Ammon's horn (tissue), 1 donor: ENCODE results near the gene TRIM66.

Source experiments
- DNase-seq: peaks from one replicate; pipeline ENCODE4 v3.0.0-alpha.2; 2016; ENCODE audit warnings: low spot score

The TRIM66 gene, protein sequence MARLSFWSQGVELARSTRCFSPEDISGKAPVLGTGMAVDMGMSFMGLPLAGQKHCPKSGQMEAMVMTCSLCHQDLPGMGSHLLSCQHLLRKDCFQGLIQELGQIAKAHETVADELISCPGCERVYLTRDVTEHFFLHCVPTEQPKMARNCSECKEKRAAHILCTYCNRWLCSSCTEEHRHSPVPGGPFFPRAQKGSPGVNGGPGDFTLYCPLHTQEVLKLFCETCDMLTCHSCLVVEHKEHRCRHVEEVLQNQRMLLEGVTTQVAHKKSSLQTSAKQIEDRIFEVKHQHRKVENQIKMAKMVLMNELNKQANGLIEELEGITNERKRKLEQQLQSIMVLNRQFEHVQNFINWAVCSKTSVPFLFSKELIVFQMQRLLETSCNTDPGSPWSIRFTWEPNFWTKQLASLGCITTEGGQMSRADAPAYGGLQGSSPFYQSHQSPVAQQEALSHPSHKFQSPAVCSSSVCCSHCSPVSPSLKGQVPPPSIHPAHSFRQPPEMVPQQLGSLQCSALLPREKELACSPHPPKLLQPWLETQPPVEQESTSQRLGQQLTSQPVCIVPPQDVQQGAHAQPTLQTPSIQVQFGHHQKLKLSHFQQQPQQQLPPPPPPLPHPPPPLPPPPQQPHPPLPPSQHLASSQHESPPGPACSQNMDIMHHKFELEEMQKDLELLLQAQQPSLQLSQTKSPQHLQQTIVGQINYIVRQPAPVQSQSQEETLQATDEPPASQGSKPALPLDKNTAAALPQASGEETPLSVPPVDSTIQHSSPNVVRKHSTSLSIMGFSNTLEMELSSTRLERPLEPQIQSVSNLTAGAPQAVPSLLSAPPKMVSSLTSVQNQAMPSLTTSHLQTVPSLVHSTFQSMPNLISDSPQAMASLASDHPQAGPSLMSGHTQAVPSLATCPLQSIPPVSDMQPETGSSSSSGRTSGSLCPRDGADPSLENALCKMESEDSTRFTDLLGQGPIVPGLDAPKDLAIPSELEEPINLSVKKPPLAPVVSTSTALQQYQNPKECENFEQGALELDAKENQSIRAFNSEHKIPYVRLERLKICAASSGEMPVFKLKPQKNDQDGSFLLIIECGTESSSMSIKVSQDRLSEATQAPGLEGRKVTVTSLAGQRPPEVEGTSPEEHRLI (N-terminal part only)

GRCh38 chr11:8682303-8683114 is at the start of gene TRIM66, which contains the start of gene RPL27A:
TSS of gene TRIM66 (minus strand) at chr11:8682665. CDS start at chr11:8672274, 10,391 bp downstream.
TSS of gene RPL27A (plus strand) at chr11:8682792. CDS start at chr11:8682814, 22 bp downstream.
- peak; percentile 97 for DNase-seq

DNA sequence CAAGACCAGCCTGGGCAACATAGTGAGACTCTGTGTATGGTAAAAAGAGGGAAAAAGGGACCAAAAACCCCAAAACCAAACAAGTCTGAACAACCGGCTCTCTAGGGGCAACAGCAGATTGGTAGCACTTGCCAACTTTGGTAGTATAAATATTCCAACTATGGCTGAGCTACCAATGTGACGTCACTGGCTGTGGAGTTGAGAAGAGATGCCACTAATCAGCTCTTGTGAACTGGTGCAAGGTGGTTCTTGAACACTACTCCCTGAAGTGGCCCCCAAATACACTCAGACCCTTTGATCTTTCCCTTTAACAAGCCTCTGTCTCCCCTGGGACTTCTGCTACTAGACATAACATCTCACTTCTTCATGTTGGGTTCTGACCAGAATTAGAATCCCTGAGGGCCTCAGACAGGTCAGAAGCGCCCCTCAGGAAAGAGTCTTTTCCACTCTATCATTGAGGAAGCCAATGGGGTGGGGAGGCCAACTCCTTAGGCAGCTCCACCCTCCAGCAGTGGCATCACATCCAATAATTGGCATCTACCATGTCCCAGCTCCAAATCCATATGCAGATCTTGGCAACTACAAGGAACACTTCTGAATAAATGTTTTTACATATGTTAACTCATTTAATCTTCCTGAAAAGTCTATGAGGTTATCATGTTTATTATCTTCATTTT is 49.3 kb upstream of the TRIM66 start:
- DNase-seq, result no peak

GRCh38 chr11:8730697-8731020 is 48.2 kb upstream of the TRIM66 start:
- DNase-seq, result no peak

- no peak for DNase-seq
These were observed 47.6 kb upstream of the TRIM66 start for GRCh38 chr11:8729837-8730696.

- no peak for DNase-seq
These were observed 46.6 kb upstream of the TRIM66 start for GRCh38 chr11:8729067-8729466.

- no peak for DNase-seq
These were observed 46.1 kb upstream of the TRIM66 start for GRCh38 chr11:8728563-8728962.

DNA sequence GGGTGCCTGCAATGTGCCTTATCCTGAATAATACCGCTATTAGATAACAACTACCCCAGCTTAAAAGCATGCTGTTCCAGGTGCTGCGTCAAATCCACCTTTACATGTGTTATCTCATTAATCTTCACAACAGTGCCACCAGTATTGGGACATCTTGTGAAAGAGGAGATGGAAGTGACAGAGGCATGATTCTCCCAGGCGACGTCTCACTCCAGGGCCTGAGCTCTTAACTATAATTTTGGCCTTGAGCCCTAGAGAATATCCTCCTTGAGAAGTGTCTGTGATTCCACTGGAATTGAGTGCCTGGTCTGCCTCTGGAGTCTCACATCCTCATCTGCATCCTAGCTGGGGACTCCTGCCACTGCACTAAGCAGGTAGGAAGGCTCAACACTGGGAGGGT is 43.9 kb upstream of the TRIM66 start:
- DNase-seq, result no peak

- no peak for DNase-seq
These were observed 42.2 kb upstream of the TRIM66 start for GRCh38 chr11:8724682-8725081.

GRCh38 chr11:8723711-8724110 is 41.2 kb upstream of the TRIM66 start:
- DNase-seq, result no peak

DNA sequence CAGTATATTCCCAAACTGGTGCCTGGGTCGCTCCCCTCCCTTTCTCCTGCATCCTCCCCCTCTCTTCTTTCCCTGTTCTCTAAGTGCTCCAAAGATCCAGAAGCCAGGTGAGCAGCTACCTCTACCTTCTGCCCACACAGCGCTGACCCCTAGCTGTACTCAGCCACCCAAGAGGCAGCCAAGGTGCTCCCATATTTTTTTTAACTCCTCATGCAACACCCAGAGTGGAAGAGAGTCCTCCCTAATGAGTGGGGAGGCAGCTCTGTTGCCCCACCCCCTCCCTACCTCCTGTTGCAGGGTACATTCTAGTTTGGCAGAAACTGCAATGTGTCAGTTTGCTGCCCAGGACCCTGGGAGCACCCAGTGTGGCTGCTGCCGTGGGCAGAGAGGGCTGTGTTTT is 40.3 kb upstream of the TRIM66 start:
- no peak for DNase-seq

DNA sequence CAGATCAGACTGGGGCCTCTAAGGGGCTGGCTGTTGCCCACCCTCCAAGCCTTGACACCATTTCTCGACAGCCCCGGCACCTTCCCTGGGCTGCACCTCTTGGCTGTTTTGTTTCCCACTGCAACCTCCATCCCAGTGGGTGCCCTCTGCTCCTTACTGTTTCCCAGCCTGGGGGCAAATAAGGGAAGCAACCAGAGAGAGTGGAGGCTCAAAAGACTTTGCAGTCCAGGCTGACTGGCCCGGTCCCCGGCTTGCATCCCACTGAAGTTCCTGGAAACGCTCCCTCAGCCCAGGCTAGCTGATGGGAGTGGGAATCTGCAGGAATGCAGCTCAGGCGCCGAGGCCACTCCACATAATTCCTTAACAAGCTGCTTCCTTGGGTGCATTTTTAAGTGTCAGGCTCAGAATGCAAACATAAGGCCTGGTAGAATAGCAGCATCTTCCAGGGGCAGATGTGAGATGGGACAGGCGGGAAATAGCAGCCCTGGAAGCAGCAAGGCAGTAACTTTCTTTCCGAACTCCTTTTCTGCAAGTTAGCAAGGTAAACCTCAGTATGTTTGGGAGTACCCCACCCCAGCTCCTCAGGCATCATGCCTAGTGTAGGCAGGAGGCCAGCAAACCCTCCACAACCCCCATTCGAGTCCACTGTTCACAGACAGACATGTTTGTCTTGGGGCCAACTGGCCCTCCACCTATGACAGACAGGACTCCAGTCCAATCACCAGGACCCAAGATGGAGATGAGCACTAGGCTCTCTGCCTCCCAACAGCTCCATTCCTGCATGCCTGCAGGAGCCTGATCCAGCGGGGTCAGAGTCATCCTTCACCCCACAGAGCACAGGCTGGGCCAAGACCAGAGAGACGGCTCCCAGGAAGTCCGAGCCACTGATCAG is 39.4 kb upstream of the TRIM66 start:
- DNase-seq, result no peak

DNA sequence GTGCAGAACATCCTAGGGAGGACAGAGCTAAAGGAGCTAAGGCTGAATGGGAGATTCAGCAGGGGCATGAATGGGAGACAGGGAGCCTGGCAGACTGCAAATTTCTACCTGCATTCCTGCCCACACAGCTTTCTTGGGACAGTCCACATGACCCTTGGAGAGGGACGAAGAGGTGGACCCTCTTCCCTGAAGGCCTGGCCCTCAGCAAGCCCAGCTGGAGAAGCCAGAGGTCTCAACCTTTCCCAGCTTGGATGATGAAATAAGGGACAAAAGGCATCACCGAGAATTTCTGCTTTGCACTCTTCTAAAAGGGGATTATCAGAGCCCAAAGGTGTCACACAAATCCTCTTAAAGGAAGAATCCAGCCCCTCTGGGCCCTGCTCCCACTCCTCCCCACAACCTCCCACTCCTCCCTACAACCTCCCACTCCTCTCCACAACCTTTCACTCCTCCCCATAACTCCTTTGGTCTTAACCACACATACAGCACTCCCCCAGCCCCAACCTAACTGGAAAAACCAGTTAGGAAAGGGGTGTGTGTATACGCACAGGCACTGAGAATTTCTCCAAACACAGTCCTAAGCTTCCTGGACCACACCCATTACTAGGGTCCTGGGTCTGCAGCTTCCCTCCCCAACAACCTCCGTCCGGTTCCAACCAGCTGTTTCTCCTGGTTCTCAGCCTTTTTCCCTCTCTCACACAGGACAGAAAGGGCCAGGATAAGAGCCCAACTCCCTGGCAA is 38.6 kb upstream of the TRIM66 start:
- DNase-seq, result no peak

DNA sequence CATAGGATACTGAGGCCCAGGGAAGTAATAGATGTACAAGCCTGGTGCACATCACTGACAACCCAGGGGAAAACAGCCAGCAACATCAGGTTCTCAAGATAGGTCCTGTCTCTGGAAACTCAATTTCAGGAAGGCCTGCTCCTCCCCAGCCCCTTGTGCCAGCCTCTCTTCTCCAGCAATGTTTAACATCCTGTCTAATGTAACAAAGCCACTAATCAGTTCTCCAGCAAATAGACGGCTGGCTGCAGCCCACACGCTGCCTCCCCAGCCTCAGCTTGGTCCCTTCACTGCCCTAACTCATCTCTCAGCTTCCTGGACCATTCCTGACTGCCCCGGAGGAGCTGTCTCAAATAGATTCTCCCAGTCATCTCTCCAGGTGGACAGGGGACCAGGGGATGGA is 37.9 kb upstream of the TRIM66 start:
- DNase-seq, result no peak

- DNase-seq, result no peak
These were observed 37.3 kb upstream of the TRIM66 start for GRCh38 chr11:8719721-8720120.

DNA sequence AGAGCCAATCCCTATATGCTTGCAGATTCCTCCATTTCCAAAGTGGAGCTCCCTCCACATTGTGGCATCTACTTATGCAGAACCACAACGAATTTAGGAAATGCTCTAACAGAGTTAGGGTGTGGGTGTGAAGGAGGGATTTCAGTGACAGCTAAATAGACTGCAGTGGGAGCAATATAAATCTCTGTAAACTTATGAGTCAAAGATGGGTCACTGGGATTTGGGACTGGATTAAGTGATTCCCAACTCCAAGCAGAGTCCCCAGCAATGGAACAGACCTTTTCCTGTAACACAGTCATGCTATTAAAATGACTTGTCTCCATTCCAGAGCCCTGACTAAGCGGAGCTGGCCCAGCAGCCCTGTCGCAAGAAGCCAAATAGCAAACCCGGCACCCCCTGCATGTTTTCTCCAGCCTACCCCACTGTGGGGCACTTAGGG is 36.8 kb upstream of the TRIM66 start:
- DNase-seq, result no peak

GRCh38 chr11:8717876-8718753 is 35.6 kb upstream of the TRIM66 start:
- DNase-seq, result peak; percentile 21

- DNase-seq, result no peak
These were observed 35.0 kb upstream of the TRIM66 start for GRCh38 chr11:8717544-8717875.
